MM.1S (cell line): Measurements from ENCODE around the gene SLC43A1.
A peak's percentile ranks its signal among the peaks of the same experiment; 100 is the strongest.

Experiments used
- DNase-seq: peaks from one replicate; pipeline ENCODE4 v3.0.0-alpha.2; 2015
- H2AFZ ChIP-seq: fragments of 300-600 bp; sonication (generic); 2 replicates; pipeline ENCODE4 v1.6.0; 2016; ENCODE audit warnings: antibody characterized with exemption, low read length
- H3F3A ChIP-seq: fragments of 300-600 bp; sonication (generic); 2 replicates; pipeline ENCODE4 v1.6.1; 2016; ENCODE audit warnings: mild to moderate bottlenecking, antibody characterized with exemption, low read length, moderate library complexity, mixed read lengths; ENCODE audit not compliant: insufficient read depth
- H3K27ac ChIP-seq: fragments of 300-600 bp; sonication (generic); 2 replicates; pipeline ENCODE4 v1.5.1; 2016; ENCODE audit warnings: mild to moderate bottlenecking, low read length
- H3K27me3 ChIP-seq: fragments of 300-600 bp; sonication (generic); replicated peaks from 2 replicates; pipeline ENCODE4 v1.6.0; 2016; ENCODE audit warnings: low read length; ENCODE audit not compliant: insufficient read depth
- H3K36me3 ChIP-seq: fragments of 300-600 bp; sonication (generic); replicated peaks from 2 replicates; pipeline ENCODE4 v1.6.1; 2016; ENCODE audit warnings: mild to moderate bottlenecking, low read length, mixed read lengths; ENCODE audit not compliant: insufficient read depth
- H3K4me1 ChIP-seq: fragments of 300-600 bp; sonication (generic); 2 replicates; pipeline ENCODE4 v1.6.1; 2016; ENCODE audit warnings: low read length, mixed read lengths
- H3K4me2 ChIP-seq: fragments of 300-600 bp; sonication (generic); 2 replicates; pipeline ENCODE4 v1.6.0; 2016; ENCODE audit warnings: low read depth, low read length
- H3K4me3 ChIP-seq: fragments of 300-600 bp; sonication (generic); 2 replicates; pipeline ENCODE4 v1.5.1; 2016; ENCODE audit warnings: low read length, mixed read lengths
- H3K79me2 ChIP-seq: fragments of 300-600 bp; sonication (generic); 2 replicates; pipeline ENCODE4 v1.6.1; 2016; ENCODE audit warnings: mixed run types, low read length, mixed read lengths
- H3K9ac ChIP-seq: fragments of 300-600 bp; sonication (generic); 2 replicates; pipeline ENCODE4 v1.6.1; 2016; ENCODE audit warnings: low read length, mixed read lengths
- H3K9me2 ChIP-seq: fragments of 300-600 bp; sonication (generic); replicated peaks from 2 replicates; pipeline ENCODE4 v1.6.1; 2016; ENCODE audit warnings: mild to moderate bottlenecking, low read length, mixed read lengths; ENCODE audit not compliant: insufficient read depth
- H3K9me3 ChIP-seq: fragments of 300-600 bp; sonication (generic); replicated peaks from 2 replicates; pipeline ENCODE4 v1.6.1; 2016; ENCODE audit warnings: mild to moderate bottlenecking, low read length, mixed read lengths; ENCODE audit not compliant: insufficient read depth
- H4K20me1 ChIP-seq: fragments of 300-600 bp; sonication (generic); 2 replicates; pipeline ENCODE4 v1.6.1; 2016; ENCODE audit warnings: mild to moderate bottlenecking, low read length, moderate library complexity, mixed read lengths; ENCODE audit not compliant: insufficient read depth
- EZH2 ChIP-seq: fragments of 300-600 bp; sonication (generic); optimal IDR thresholded peaks from 2 replicates; pipeline ENCODE3; 2017; ENCODE audit warnings: low read depth, mild to moderate bottlenecking, antibody characterized with exemption, low read length, mixed read lengths
- EZH2phosphoT487 ChIP-seq: fragments of 300-600 bp; sonication (generic); IDR thresholded peaks from 2 replicates; pipeline ENCODE4 v1.6.1; 2018; ENCODE audit warnings: antibody characterized with exemption, low read length
- TF ChIP-seq, protein P1 (sequence below): fragments of 300-600 bp; sonication (generic); IDR thresholded peaks from 2 replicates; pipeline ENCODE4 v1.5.1; 2016; ENCODE audit warnings: antibody characterized with exemption, low read length, mixed read lengths

SLC43A1 gene

DNA sequence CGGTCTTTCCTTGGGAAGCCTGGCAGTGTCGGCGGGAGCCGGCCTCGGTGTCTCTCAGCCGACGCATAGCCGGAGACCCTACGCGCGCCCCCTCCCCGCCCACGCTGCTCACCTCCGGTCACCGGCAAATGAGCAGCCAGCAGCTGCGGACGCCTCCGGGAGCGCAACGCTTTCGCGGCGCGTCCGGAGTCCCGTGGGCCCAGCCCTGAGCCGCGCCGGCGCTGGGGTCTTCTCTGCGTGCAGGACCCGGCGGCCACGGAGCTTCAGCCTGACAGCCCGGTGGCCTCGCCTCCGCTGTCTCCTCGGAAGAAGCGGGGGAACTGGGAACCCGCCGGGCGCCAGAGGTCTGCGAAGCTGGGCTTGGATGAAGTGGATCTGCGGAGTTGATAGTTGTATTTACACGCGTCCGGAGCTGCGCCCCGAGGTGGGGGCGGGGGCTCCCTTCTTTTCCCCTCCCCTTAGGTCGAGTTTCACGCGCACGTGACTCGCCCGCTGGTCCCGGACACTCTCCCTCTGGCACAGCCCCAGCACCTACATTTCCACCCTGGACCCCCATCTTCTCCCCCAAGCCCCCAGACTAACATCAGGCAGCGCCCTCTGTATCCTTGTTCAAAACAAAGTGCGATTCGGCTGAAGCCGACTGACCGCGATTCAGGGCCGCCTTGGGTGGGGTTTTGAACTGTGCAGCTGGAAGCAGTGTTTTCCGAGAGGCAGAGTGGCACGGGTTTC lies at the start of gene SLC43A1:
Gene SLC43A1 (minus strand): TSS at position 371 of the 729 bp plus-strand sequence. CDS start 1,591 bp downstream, outside the sequence.
- Histone ChIP-seq H3K9me2 (no peaks in the 10 kb centered on the region), H3K4me1 (no peaks in the 10 kb centered on the region), H3F3A (no peaks in the 10 kb centered on the region; the same call in 1 of the 2 replicates), H3K4me3 (peak within 1 kb of the TSS; percentile 79), H3K9ac (peak within 1 kb of the TSS; percentile 39; the same call in 1 of the 2 replicates), H3K79me2 (no peaks in the 10 kb centered on the region), H3K27me3 (no peaks in the 10 kb centered on the region), H3K27ac (no peak within 1 kb of the TSS), H3K9me3 (no peaks in the 10 kb centered on the region), H3K36me3 (no peaks in the 10 kb centered on the region), H2AFZ (peak within 1 kb of the TSS; percentile 99), H4K20me1 (no peaks in the 10 kb centered on the region), H3K4me2 (peak within 1 kb of the TSS; percentile 95)
- peak; percentile 28 for DNase-seq
- no peak for TF ChIP-seq EZH2
- no peak for TF ChIP-seq EZH2phosphoT487

DNA sequence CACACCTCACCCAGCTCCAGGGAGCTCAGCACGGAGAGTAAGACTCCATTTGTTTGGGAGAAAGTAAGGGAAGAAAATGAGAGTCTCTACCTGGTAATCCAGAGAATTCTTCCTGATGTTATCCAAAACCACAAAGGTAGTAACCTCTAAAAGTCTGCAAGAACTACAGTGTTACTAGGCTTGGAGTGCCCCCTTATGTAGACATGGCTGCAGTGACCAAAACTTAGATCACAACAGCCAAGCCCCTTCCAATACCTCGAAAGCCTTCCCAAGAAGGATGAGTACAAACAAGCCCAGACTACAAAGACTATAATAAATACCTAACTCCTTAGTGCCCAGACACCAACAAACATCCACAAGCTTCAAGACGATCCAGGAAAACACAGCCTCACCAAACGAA lies 47.1 kb upstream of the SLC43A1 start:
- H3K27me3 ChIP-seq = no peaks in the 10 kb centered on the region
- H3K27ac ChIP-seq = no peak overlapping the region
- peaks cover 63% of the 10 kb centered on the region for H3K79me2 ChIP-seq
- no peaks in the 10 kb centered on the region; the same call in 1 of the 2 replicates for H3K4me1 ChIP-seq
- H3K9ac ChIP-seq = no peak overlapping the region
- H2AFZ ChIP-seq = no peak overlapping the region
- no peaks in the 10 kb centered on the region for H3K36me3 ChIP-seq
- H3K9me2 ChIP-seq = no peaks in the 10 kb centered on the region
- TF ChIP-seq EZH2phosphoT487 (no peak), EZH2 (no peak)
- TF ChIP-seq, protein P1, sequence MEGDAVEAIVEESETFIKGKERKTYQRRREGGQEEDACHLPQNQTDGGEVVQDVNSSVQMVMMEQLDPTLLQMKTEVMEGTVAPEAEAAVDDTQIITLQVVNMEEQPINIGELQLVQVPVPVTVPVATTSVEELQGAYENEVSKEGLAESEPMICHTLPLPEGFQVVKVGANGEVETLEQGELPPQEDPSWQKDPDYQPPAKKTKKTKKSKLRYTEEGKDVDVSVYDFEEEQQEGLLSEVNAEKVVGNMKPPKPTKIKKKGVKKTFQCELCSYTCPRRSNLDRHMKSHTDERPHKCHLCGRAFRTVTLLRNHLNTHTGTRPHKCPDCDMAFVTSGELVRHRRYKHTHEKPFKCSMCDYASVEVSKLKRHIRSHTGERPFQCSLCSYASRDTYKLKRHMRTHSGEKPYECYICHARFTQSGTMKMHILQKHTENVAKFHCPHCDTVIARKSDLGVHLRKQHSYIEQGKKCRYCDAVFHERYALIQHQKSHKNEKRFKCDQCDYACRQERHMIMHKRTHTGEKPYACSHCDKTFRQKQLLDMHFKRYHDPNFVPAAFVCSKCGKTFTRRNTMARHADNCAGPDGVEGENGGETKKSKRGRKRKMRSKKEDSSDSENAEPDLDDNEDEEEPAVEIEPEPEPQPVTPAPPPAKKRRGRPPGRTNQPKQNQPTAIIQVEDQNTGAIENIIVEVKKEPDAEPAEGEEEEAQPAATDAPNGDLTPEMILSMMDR = no peak
- no peaks in the 10 kb centered on the region for H4K20me1 ChIP-seq
- peaks cover 5% of the 10 kb centered on the region; the same call in 1 of the 2 replicates for H3F3A ChIP-seq
- H3K9me3 ChIP-seq = no peaks in the 10 kb centered on the region
- no peak for DNase-seq
- H3K4me3 ChIP-seq = no peak overlapping the region
- no peak overlapping the region for H3K4me2 ChIP-seq

DNA sequence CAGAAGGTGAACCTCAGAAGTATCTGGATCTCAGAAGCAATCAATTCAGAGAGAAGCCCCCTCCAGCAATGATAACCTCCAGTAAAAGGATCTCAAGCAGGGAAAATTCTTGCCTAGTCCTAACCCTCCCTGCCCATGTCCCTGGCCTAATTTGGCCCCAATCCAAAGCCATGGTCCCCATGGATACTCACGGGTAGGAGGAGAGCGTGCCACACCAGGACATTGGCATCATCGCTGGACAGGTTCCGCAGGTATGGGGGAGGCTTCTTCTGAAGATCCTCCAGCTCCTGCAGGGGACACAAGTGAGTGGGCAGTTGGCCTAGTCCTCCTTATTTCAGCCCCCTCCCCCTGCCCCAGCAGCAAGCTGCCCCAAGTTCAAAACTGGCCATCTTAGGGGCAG lies 44.6 kb upstream of the SLC43A1 start:
- H3K36me3 ChIP-seq = no peaks in the 10 kb centered on the region

More for the DNA sequence above, 44.6 kb upstream of the SLC43A1 start:
- H3K9me2 ChIP-seq = no peaks in the 10 kb centered on the region
- H3K4me1 ChIP-seq = no peaks in the 10 kb centered on the region
- no peak for TF ChIP-seq EZH2
- TF ChIP-seq, protein P1 = no peak
- no peak overlapping the region for H2AFZ ChIP-seq
- DNase-seq = no peak
- no peaks in the 10 kb centered on the region for H3K27me3 ChIP-seq
- H3F3A ChIP-seq = no peaks in the 10 kb centered on the region
- no peak overlapping the region for H3K4me2 ChIP-seq
- H3K9me3 ChIP-seq = no peaks in the 10 kb centered on the region
- H3K4me3 ChIP-seq = no peak overlapping the region
- no peak overlapping the region for H3K9ac ChIP-seq
- no peak overlapping the region for H3K27ac ChIP-seq
- H4K20me1 ChIP-seq = no peaks in the 10 kb centered on the region
- peaks cover 44% of the 10 kb centered on the region for H3K79me2 ChIP-seq
